HepG2 (cell line): ENCODE data around the gene GRM8. TPM values are rescaled to one million over a fixed set of nuclear protein-coding genes. Genes with fewer than 3 reads are reported as not detected.

Experiments used
- GMEB2 ChIP-seq: IDR thresholded peaks from 2 replicates; pipeline ENCODE4 v1.6.1; 2016; ENCODE audit warnings: missing biosample characterization, missing genetic modification reagents, low read depth
- HMGXB3 ChIP-seq: sonication (generic); formaldehyde crosslinking; IDR thresholded peaks from 2 replicates; pipeline ENCODE4 v1.4.0; 2020; ENCODE audit warnings: missing genetic modification reagents, borderline replicate concordance
- HNRNPUL1 ChIP-seq: fragments of 200-400 bp; formaldehyde crosslinking; IDR thresholded peaks from 2 replicates; pipeline ENCODE4 v1.6.1; 2017; ENCODE audit warnings: low read depth, mild to moderate bottlenecking, low read length, moderate library complexity
- HOXD1 ChIP-seq: sonication (generic); formaldehyde crosslinking; IDR thresholded peaks from 2 replicates; pipeline ENCODE4 v1.5.0; 2020; ENCODE audit warnings: missing genetic modification reagents
- PLRG1 ChIP-seq: fragments of 450-650 bp; conservative IDR thresholded peaks from 2 replicates; pipeline ENCODE4 v1.6.1; 2016
- REST ChIP-seq, 2 experiments: IDR thresholded peaks; 2 replicates each; pipeline ENCODE4 v1.6.1; 2011 to 2012; ENCODE audit warnings: low read length in 2 of 2, borderline replicate concordance in 1 of 2, low read depth in 1 of 2, mild to moderate bottlenecking in 1 of 2, moderate library complexity in 1 of 2
- SAP130 ChIP-seq: IDR thresholded peaks from 2 replicates; pipeline ENCODE4 v1.6.1; 2016; ENCODE audit warnings: low read depth
- SIX1 ChIP-seq: sonication (generic); formaldehyde crosslinking; IDR thresholded peaks from 2 replicates; pipeline ENCODE4 v1.4.0; 2020; ENCODE audit warnings: missing genetic modification reagents, borderline replicate concordance
- ZBTB20 ChIP-seq: sonication (generic); formaldehyde crosslinking; IDR thresholded peaks from 2 replicates; pipeline ENCODE4 v1.8.1; 2023; ENCODE audit warnings: missing genetic modification reagents, low read depth, mild to moderate bottlenecking, borderline replicate concordance
- ZFP36L1 ChIP-seq: sonication (generic); formaldehyde crosslinking; IDR thresholded peaks from 2 replicates; pipeline ENCODE4 v1.8.0; 2022; ENCODE audit warnings: mild to moderate bottlenecking, missing genetic modification reagents, moderate library complexity
- ZNF10 ChIP-seq: sonication (generic); formaldehyde crosslinking; IDR thresholded peaks from 2 replicates; pipeline ENCODE4 v1.4.0; 2020; ENCODE audit warnings: mild to moderate bottlenecking, low read depth, missing genetic modification reagents, borderline replicate concordance
- ZNF121 ChIP-seq: sonication (generic); formaldehyde crosslinking; IDR thresholded peaks from 2 replicates; pipeline ENCODE4 v1.5.0; 2020; ENCODE audit warnings: mild to moderate bottlenecking, missing genetic modification reagents
- ZNF280D ChIP-seq: sonication (generic); formaldehyde crosslinking; IDR thresholded peaks from 2 replicates; pipeline ENCODE4 v1.5.1; 2020; ENCODE audit warnings: mild to moderate bottlenecking, missing genetic modification reagents
- ZNF33A ChIP-seq: sonication (generic); formaldehyde crosslinking; IDR thresholded peaks from 2 replicates; pipeline ENCODE4 v1.5.1; 2020; ENCODE audit warnings: missing genetic modification reagents, mild to moderate bottlenecking, moderate library complexity, borderline replicate concordance
- ZNF556 ChIP-seq: sonication (generic); formaldehyde crosslinking; IDR thresholded peaks from 2 replicates; pipeline ENCODE4 v1.4.0; 2020; ENCODE audit warnings: mild to moderate bottlenecking, missing genetic modification reagents, borderline replicate concordance
- ZNF557 ChIP-seq: sonication (generic); formaldehyde crosslinking; IDR thresholded peaks from 2 replicates; pipeline ENCODE4 v1.4.0; 2020; ENCODE audit warnings: missing genetic modification reagents
- ZNF713 ChIP-seq: sonication (generic); formaldehyde crosslinking; IDR thresholded peaks from 2 replicates; pipeline ENCODE4 v1.4.0; 2020; ENCODE audit warnings: mild to moderate bottlenecking, missing genetic modification reagents
- polyA plus RNA-seq, 8 experiments: library from polyadenylated mRNA; depleted of rRNA in 3 of 8; stranded (reverse) in 7 of 8; unstranded in 1 of 8; fragments of >200 nt; fragmentation: Illumina TruSeq in 4 of 8; extraction: Trizol in 4 of 8; gene quantifications; 2 replicates each; pipeline versions ENCODE4 v1.2.1 to v1.2.3, GENCODE V29; 2011 to 2016; ENCODE audit warnings: low read depth in 4 of 8, missing spikeins in 1 of 8, mixed read lengths in 1 of 8; ENCODE audit not compliant: insufficient read depth in 1 of 8
- total RNA-seq, 5 experiments: library from RNA; depleted of rRNA; stranded (reverse); fragments of >200 nt; fragmentation: Illumina TruSeq; extraction: Trizol; gene quantifications; 2 replicates each; pipeline ENCODE4 v1.2.3, GENCODE V29; 2016; ENCODE audit warnings: low read depth in 1 of 5

The GRM8 gene
- total and polyA plus RNA-seq, 2 of the 13 experiments (the other 11 are each of a cell fraction or from before 2014, with no cell fraction given) = not detected

- peak; percentile 73 for TF ChIP-seq SAP130 (CRISPR knock-in tag)
- TF ChIP-seq ZNF713 (CRISPR knock-in tag) = no peak
- 0 out of 2 replicates have a peak, but pooled peaks have one; percentile 71 for TF ChIP-seq ZNF557 (CRISPR knock-in tag)
- peak; percentile 62; the same call in 1 of the 2 replicates for TF ChIP-seq ZBTB20 (CRISPR knock-in tag)
- no peak for TF ChIP-seq ZNF33A (CRISPR knock-in tag)
- no peak for TF ChIP-seq PLRG1
- TF ChIP-seq REST (IDR thresholded peaks at IDR 0.05; ENCODE audit: borderline replicate concordance in 1 of 2, low read depth in 1 of 2, low read length in 2 of 2) = peak; percentile 90 to 99
- no peak for TF ChIP-seq ZNF10
- no peak for TF ChIP-seq ZFP36L1 (CRISPR knock-in tag)
- no peak for TF ChIP-seq ZNF280D (CRISPR knock-in tag)
- no peak for TF ChIP-seq ZNF556
- TF ChIP-seq ZNF121 = no peak
- TF ChIP-seq HOXD1 (CRISPR knock-in tag) = 0 out of 2 replicates have a peak, but pooled peaks have one; percentile 63
- TF ChIP-seq SIX1 (CRISPR knock-in tag) = peak; percentile 37; the same call in 1 of the 2 replicates
- TF ChIP-seq HNRNPUL1 = no peak
- no peak for TF ChIP-seq GMEB2 (CRISPR knock-in tag)
- peak; percentile 72; the same call in 1 of the 2 replicates for TF ChIP-seq HMGXB3
Measured at GRCh38 chr7:127107601-127108007, 145.1 kb downstream of the GRM8 start (continued).
